NCI-H1105 treated with DMSO at 0.1 percent for 48 hours (cell line): ENCODE measurements around the gene SPTLC3.

ENCODE experiments used
- DNase-seq: peaks from one replicate; lab custom pipeline; 2025; lab: John Stamatoyannopoulos, UW

SPTLC3 gene

GRCh38 chr20:13199279-13199678 is 190.5 kb downstream of the SPTLC3 start:
- peak; percentile 58 for DNase-seq

GRCh38 chr20:13200767-13201500 is 192.2 kb downstream of the SPTLC3 start:
- DNase-seq, result peak; percentile 100

GRCh38 chr20:13202565-13202964 is 193.8 kb downstream of the SPTLC3 start:
- no peak for DNase-seq

GRCh38 chr20:13205425-13205824 is 196.7 kb downstream of the SPTLC3 start:
- DNase-seq, result no peak

GRCh38 chr20:13205848-13206434 is 197.2 kb downstream of the SPTLC3 start:
- DNase-seq, result peak; percentile 46

GRCh38 chr20:13207016-13207415 is 198.2 kb downstream of the SPTLC3 start:
- DNase-seq, result no peak

GRCh38 chr20:13211956-13212618 is 203.3 kb downstream of the SPTLC3 start:
- DNase-seq, result no peak

- DNase-seq, result no peak
Observed at GRCh38 chr20:13212750-13213149, 204.0 kb downstream of the SPTLC3 start.

- no peak for DNase-seq
Observed at GRCh38 chr20:13213335-13213734, 204.6 kb downstream of the SPTLC3 start.

GRCh38 chr20:13216533-13216932 is 207.8 kb downstream of the SPTLC3 start:
- no peak for DNase-seq
